KG1 (cell line): ENCODE data around the gene FOXA3.
A peak's percentile ranks its signal among the peaks of the same experiment; 100 is the strongest.

ENCODE experiments used
- DNase-seq: peaks from one replicate; lab custom pipeline; 2025; lab: John Stamatoyannopoulos, UW

The FOXA3 gene

GRCh38 chr19:45873219-45873772, 9.2 kb downstream of the FOXA3 start:
- DNase-seq: no peak

GRCh38 chr19:45874620-45874966, 10.5 kb downstream of the FOXA3 start:
- DNase-seq: no peak

- DNase-seq: no peak
Measured at GRCh38 chr19:45876161-45876410, 12.0 kb downstream of the FOXA3 start.

- no peak for DNase-seq
Measured at GRCh38 chr19:45876411-45877197, 12.5 kb downstream of the FOXA3 start.

GRCh38 chr19:45878043-45878794, 14.1 kb downstream of the FOXA3 start:
- no peak for DNase-seq

GRCh38 chr19:45879055-45879454, 14.9 kb downstream of the FOXA3 start:
- no peak for DNase-seq

GRCh38 chr19:45879971-45880370, 15.8 kb downstream of the FOXA3 start:
- DNase-seq: no peak

GRCh38 chr19:45881082-45881908, 17.2 kb downstream of the FOXA3 start:
- no peak for DNase-seq

- DNase-seq: no peak
Measured at GRCh38 chr19:45881909-45882528, 17.9 kb downstream of the FOXA3 start.

GRCh38 chr19:45882652-45883585, 18.8 kb downstream of the FOXA3 start:
- peak; percentile 65 for DNase-seq

GRCh38 chr19:45883586-45883880, 19.4 kb downstream of the FOXA3 start:
- DNase-seq: no peak

- DNase-seq: no peak
Measured at GRCh38 chr19:45883881-45884681, 20.0 kb downstream of the FOXA3 start.

- no peak for DNase-seq
Measured at GRCh38 chr19:45884682-45885555, 20.8 kb downstream of the FOXA3 start.

GRCh38 chr19:45885556-45886426, 21.7 kb downstream of the FOXA3 start, which contains the start of gene IRF2BP1:
Gene IRF2BP1 (minus strand): TSS chr19:45886141. CDS start chr19:45885774, 367 bp downstream.
- peak; percentile 87 for DNase-seq

GRCh38 chr19:45886427-45887199, 22.5 kb downstream of the FOXA3 start:
- peak; percentile 92 for DNase-seq

- DNase-seq: no peak
Measured at GRCh38 chr19:45887200-45887710, 23.1 kb downstream of the FOXA3 start.

GRCh38 chr19:45889210-45889885, 25.2 kb downstream of the FOXA3 start:
- DNase-seq: no peak
